ENCODE measurements around the gene DLGAP1.

GRCh38 chr18:3538456-3538855 is 916.7 kb downstream of the DLGAP1 start:
- TF ChIP-seq NFIC (IDR thresholded peaks at IDR 0.05; ENCODE audit: borderline replicate concordance): no peak
- no peak for TF ChIP-seq ZBTB33 (IDR thresholded peaks at IDR 0.05; ENCODE audit: borderline replicate concordance, low read depth)
- TF ChIP-seq FOXM1 (IDR thresholded peaks at IDR 0.05; ENCODE audit: low read depth): no peak
- TF ChIP-seq YY1 (IDR thresholded peaks at IDR 0.05; ENCODE audit: low read depth): no peak
- TF ChIP-seq EZH2phosphoT487 (IDR thresholded peaks at IDR 0.05; ENCODE audit: borderline replicate concordance, low read depth): no peak
- no peak for TF ChIP-seq CTCF (IDR thresholded peaks at IDR 0.05)
- no peak for TF ChIP-seq RCOR1 (IDR thresholded peaks at IDR 0.05; ENCODE audit: low read length)
- no peak for TF ChIP-seq MAX (IDR thresholded peaks at IDR 0.05; ENCODE audit: low read depth)
- no peak for TF ChIP-seq POLR2AphosphoS5 (IDR thresholded peaks at IDR 0.05; ENCODE audit: low read depth, low read length)
- no peak for TF ChIP-seq FOSL2 (IDR thresholded peaks at IDR 0.05; ENCODE audit: borderline replicate concordance, low read depth)
- no peak for TF ChIP-seq REST (IDR thresholded peaks at IDR 0.05; ENCODE audit: low read depth, low read length)
